Measurements from ENCODE around the gene SYT5.
"Not testable (repeated sequence)": the region's sequence is repeated elsewhere in the genome, so short reads cannot be mapped to it uniquely, and the experiment has no call there.

DNA sequence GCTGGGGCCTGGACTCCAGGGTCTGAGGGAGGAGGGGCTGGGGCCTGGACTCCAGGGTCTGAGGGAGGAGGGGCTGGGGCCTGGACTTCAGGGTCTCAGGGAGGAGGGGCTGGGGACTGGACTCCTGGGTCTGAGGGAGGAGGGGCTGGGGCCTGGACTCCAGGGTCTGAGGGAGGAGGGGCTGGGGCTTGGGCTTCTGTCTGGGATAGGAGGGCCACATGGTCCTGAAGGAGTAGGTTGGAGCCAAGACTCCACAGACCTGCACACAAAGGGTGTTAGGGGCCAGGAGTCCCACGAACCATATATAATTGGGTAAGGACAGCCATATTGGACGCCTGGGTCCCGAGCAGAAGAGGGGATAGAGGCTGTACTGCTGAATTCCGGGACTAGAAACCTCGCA is 24.3 kb downstream of the SYT5 start:
- TF ChIP-seq, protein P1, sequence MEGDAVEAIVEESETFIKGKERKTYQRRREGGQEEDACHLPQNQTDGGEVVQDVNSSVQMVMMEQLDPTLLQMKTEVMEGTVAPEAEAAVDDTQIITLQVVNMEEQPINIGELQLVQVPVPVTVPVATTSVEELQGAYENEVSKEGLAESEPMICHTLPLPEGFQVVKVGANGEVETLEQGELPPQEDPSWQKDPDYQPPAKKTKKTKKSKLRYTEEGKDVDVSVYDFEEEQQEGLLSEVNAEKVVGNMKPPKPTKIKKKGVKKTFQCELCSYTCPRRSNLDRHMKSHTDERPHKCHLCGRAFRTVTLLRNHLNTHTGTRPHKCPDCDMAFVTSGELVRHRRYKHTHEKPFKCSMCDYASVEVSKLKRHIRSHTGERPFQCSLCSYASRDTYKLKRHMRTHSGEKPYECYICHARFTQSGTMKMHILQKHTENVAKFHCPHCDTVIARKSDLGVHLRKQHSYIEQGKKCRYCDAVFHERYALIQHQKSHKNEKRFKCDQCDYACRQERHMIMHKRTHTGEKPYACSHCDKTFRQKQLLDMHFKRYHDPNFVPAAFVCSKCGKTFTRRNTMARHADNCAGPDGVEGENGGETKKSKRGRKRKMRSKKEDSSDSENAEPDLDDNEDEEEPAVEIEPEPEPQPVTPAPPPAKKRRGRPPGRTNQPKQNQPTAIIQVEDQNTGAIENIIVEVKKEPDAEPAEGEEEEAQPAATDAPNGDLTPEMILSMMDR (IDR thresholded peaks at IDR 0.05) = not testable (repeated sequence)
- TF ChIP-seq POLR2A (IDR thresholded peaks at IDR 0.05) = not testable (repeated sequence)

Data from thyroid gland (tissue), 4 donors.